Measurements from ENCODE around the gene SIK1.
"Not testable (repeated sequence)": the region's sequence is repeated elsewhere in the genome, so short reads cannot be mapped to it uniquely, and the experiment has no call there.

GRCh38 chr21:43401125-43401524 is 25.8 kb downstream of the SIK1 start:
- TF ChIP-seq CTCF, POLR2A (IDR thresholded peaks at IDR 0.05): not testable (repeated sequence)
